WTC11 (cell line): ENCODE results near the gene CAD. TPM values are rescaled to one million over a fixed set of nuclear protein-coding genes. Genes with fewer than 3 reads are reported as not detected.
"Not testable (repeated sequence)": the region's sequence is repeated elsewhere in the genome, so short reads cannot be mapped to it uniquely, and the experiment has no call there.

Experiments
- ATAC-seq: fragments of 200-7000 bp; cut with Tn5 transposase; 2 replicates; pipeline ENCODE4 v1.10.0; 2021; ENCODE audit warnings: mild to moderate bottlenecking, moderate library complexity
- CTCF ChIA-PET: fragments of 300-600 bp; sonication (Branson Sonifier 250); formaldehyde crosslinking; loops from one replicate; lab custom pipeline; 2021; ENCODE audit warnings: antibody characterized with exemption; lab: Charles Lee
- POLR2A ChIA-PET: fragments of 350-600 bp; sonication (Branson Sonifier 250); formaldehyde crosslinking; loops from one replicate; lab custom pipeline; 2021; ENCODE audit warnings: antibody characterized with exemption; lab: Charles Lee
- DNase-seq: peaks from one replicate; pipeline ENCODE4 v3.0.0; 2021; ENCODE audit warnings: low spot score
- H3K27ac Mint-ChIP-seq: 2 replicates; pipeline ENCODE4 v1.8.0; 2021; ENCODE audit warnings: mixed read lengths
- H3K27me3 Mint-ChIP-seq: 2 replicates; pipeline ENCODE4 v1.8.0; 2021; ENCODE audit warnings: low read depth, mild to moderate bottlenecking, moderate library complexity, mixed read lengths
- H3K36me3 Mint-ChIP-seq: 2 replicates; pipeline ENCODE4 v1.8.0; 2021; ENCODE audit warnings: mixed read lengths
- H3K4me1 Mint-ChIP-seq: 2 replicates; pipeline ENCODE4 v1.8.0; 2022; ENCODE audit warnings: mixed read lengths
- H3K4me3 Mint-ChIP-seq: 2 replicates; pipeline ENCODE4 v1.8.0; 2021; ENCODE audit warnings: mild to moderate bottlenecking, moderate library complexity, mixed read lengths
- H3K9me3 Mint-ChIP-seq: 2 replicates; pipeline ENCODE4 v1.8.0; 2021; ENCODE audit warnings: mixed read lengths
- CBFB ChIP-seq: sonication (generic); formaldehyde crosslinking; IDR thresholded peaks from 2 replicates; pipeline ENCODE4 v1.8.1; 2022; ENCODE audit warnings: mild to moderate bottlenecking, low read depth, missing genetic modification reagents
- CREB1 ChIP-seq: sonication (generic); formaldehyde crosslinking; IDR thresholded peaks from 2 replicates; pipeline ENCODE4 v1.8.0; 2023; ENCODE audit warnings: mild to moderate bottlenecking, missing genetic modification reagents
- ELF4 ChIP-seq: sonication (generic); formaldehyde crosslinking; IDR thresholded peaks from 2 replicates; pipeline ENCODE4 v1.8.1; 2022; ENCODE audit warnings: low read depth, mild to moderate bottlenecking, moderate library complexity, missing genetic modification reagents
- ERG ChIP-seq: fragments of 250-450 bp; sonication (Bioruptor Pico); IDR thresholded peaks from 2 replicates; pipeline ENCODE4 v1.8.0; 2021; ENCODE audit warnings: mild to moderate bottlenecking
- HMGA2 ChIP-seq: fragments of 250-450 bp; sonication (Bioruptor Pico); IDR thresholded peaks from 2 replicates; pipeline ENCODE4 v1.4.0; 2021; ENCODE audit warnings: mild to moderate bottlenecking, moderate library complexity
- MXD4 ChIP-seq: fragments of 250-450 bp; sonication (Bioruptor Pico); IDR thresholded peaks from 2 replicates; pipeline ENCODE4 v1.8.0; 2021; ENCODE audit warnings: mild to moderate bottlenecking, moderate library complexity, borderline replicate concordance
- NR1H2 ChIP-seq: sonication (generic); formaldehyde crosslinking; IDR thresholded peaks from 2 replicates; pipeline ENCODE4 v1.9.0; 2021; ENCODE audit warnings: mild to moderate bottlenecking, moderate library complexity, missing genetic modification reagents
- PRDM15 ChIP-seq: sonication (generic); formaldehyde crosslinking; IDR thresholded peaks from 2 replicates; pipeline ENCODE4 v1.8.0; 2022; ENCODE audit warnings: missing genetic modification reagents
- PREB ChIP-seq: sonication (generic); formaldehyde crosslinking; IDR thresholded peaks from 2 replicates; pipeline ENCODE4 v1.8.1; 2022; ENCODE audit warnings: mild to moderate bottlenecking, missing genetic modification reagents, moderate library complexity, borderline replicate concordance
- SMAD4 ChIP-seq: sonication (generic); formaldehyde crosslinking; IDR thresholded peaks from 2 replicates; pipeline ENCODE4 v1.8.0; 2022; ENCODE audit warnings: mild to moderate bottlenecking, missing genetic modification reagents
- SP1 ChIP-seq: sonication (generic); formaldehyde crosslinking; conservative IDR thresholded peaks from 2 replicates; pipeline ENCODE4 v1.8.1; 2022; ENCODE audit warnings: missing genetic modification reagents
- TEAD1 ChIP-seq: sonication (generic); formaldehyde crosslinking; IDR thresholded peaks from 2 replicates; pipeline ENCODE4 v1.8.0; 2022; ENCODE audit warnings: mild to moderate bottlenecking, missing genetic modification reagents
- USF2 ChIP-seq: sonication (generic); formaldehyde crosslinking; IDR thresholded peaks from 2 replicates; pipeline ENCODE4 v1.8.1; 2023; ENCODE audit warnings: mild to moderate bottlenecking, missing genetic modification reagents, moderate library complexity
- ZMAT4 ChIP-seq: fragments of 250-450 bp; sonication (Bioruptor Pico); IDR thresholded peaks from 2 replicates; pipeline ENCODE4 v1.9.0; 2021; ENCODE audit warnings: mild to moderate bottlenecking
- ZNF232 ChIP-seq: sonication (generic); formaldehyde crosslinking; IDR thresholded peaks from 2 replicates; pipeline ENCODE4 v1.8.0; 2022; ENCODE audit warnings: mild to moderate bottlenecking, missing genetic modification reagents
- ZNF425 ChIP-seq: fragments of 250-450 bp; sonication (Bioruptor Pico); conservative IDR thresholded peaks from 2 replicates; pipeline ENCODE4 v1.9.0; 2021; ENCODE audit warnings: mild to moderate bottlenecking
- ZNF671 ChIP-seq: fragments of 250-450 bp; sonication (Bioruptor Pico); IDR thresholded peaks from 2 replicates; pipeline ENCODE4 v1.8.0; 2021; ENCODE audit warnings: mild to moderate bottlenecking
- total RNA-seq: library from RNA; stranded (reverse); gene quantifications from 3 replicates; pipeline ENCODE4 v1.2.3, GENCODE V29; 2021

The CAD gene
- total RNA-seq, 1 experiment from 2014 or later, result 178 TPM

GRCh38 chr2:27264753-27265535, 47.8 kb downstream of the CAD start (continued):
- TF ChIP-seq ZNF232, result peak; percentile 83
- peak; percentile 54; the same call in 1 of the 2 replicates for TF ChIP-seq NR1H2 (CRISPR knock-in tag)

GRCh38 chr2:27265536-27265870, 48.3 kb downstream of the CAD start:
- CTCF ChIA-PET, result interaction anchor here (0.7 to 7.7 kb wide), 12 partner anchors 8 to 131 kb away, joined by 3 to 124 read pairs (median 7); partner anchors contain the start of genes DNAJC5G, EIF2B4, PREB and TRIM54
- Mint-ChIP-seq H3K4me3 (peak overlapping the region; percentile 36), H3K4me1 (peaks cover 26% of the 10 kb centered on the region), H3K27ac (no peak overlapping the region), H3K27me3 (peaks cover 21% of the 10 kb centered on the region), H3K9me3 (peaks cover 8% of the 10 kb centered on the region), H3K36me3 (no peaks in the 10 kb centered on the region)
- ATAC-seq, result no peak
- POLR2A ChIA-PET, result interaction anchor here (0.6 kb wide), 1 partner anchor 12 kb away, joined by 11 read pairs; no protein-coding TSS in a partner anchor
- DNase-seq, result no peak
- TF ChIP-seq HMGA2 (CRISPR knock-in tag), result no peak
- no peak for TF ChIP-seq MXD4 (CRISPR knock-in tag)
- TF ChIP-seq ZMAT4 (CRISPR knock-in tag), result no peak
- no peak for TF ChIP-seq PREB (CRISPR knock-in tag)
- TF ChIP-seq SP1, result no peak
- TF ChIP-seq SMAD4 (CRISPR knock-in tag), result no peak
- no peak for TF ChIP-seq PRDM15 (CRISPR knock-in tag)
- no peak for TF ChIP-seq ZNF425 (CRISPR knock-in tag)
- no peak for TF ChIP-seq CREB1 (CRISPR knock-in tag)
- no peak for TF ChIP-seq ELF4
- no peak for TF ChIP-seq TEAD1 (CRISPR knock-in tag)
- no peak for TF ChIP-seq ERG (CRISPR knock-in tag)
- no peak for TF ChIP-seq CBFB (CRISPR knock-in tag)
- no peak for TF ChIP-seq ZNF671
- no peak for TF ChIP-seq USF2

- H3K27me3 Mint-ChIP-seq, H3K36me3 Mint-ChIP-seq, H3K9me3 Mint-ChIP-seq, ATAC-seq, POLR2A ChIA-PET, H3K27ac Mint-ChIP-seq, H3K4me3 Mint-ChIP-seq, DNase-seq: not testable (repeated sequence)
- CTCF ChIA-PET, result interaction anchor here (7.7 kb wide), 1 partner anchor 13 kb away, joined by 124 read pairs; the partner anchor contains the start of gene TRIM54
- peaks cover 14% of the 10 kb centered on the region for H3K4me1 Mint-ChIP-seq
These were observed 51.1 kb downstream of the CAD start for GRCh38 chr2:27268296-27268695.
